ENCODE results near the gene RNF213.

- TF ChIP-seq CTCF (IDR thresholded peaks at IDR 0.05): no peak
- no peak for TF ChIP-seq POLR2AphosphoS5 (IDR thresholded peaks at IDR 0.05)
- TF ChIP-seq POLR2A (IDR thresholded peaks at IDR 0.05): no peak
- TF ChIP-seq EP300 (IDR thresholded peaks at IDR 0.05): no peak
Observed at GRCh38 chr17:80284631-80285030, 24.0 kb downstream of the RNF213 start.
